Stimulated activated effector memory CD8-positive, alpha-beta T cell treated with anti-CD3 and anti-CD28 coated beads, Interleukin-12 subunit alpha, Interleukin-12 subunit beta, amount 100 ng/mL, for 72 hours (primary cell): ENCODE results near the gene ATP11B.
"Not testable (repeated sequence)": the region's sequence is repeated elsewhere in the genome, so short reads cannot be mapped to it uniquely, and the experiment has no call there.

Experiments used
- ATAC-seq: fragments of 150-1000 bp; cut with Tn5 transposase; 2 replicates; pipeline ENCODE4 v1.10.0; 2021
- DNase-seq, 2 donors: peaks; one replicate each; pipeline ENCODE4 v3.0.0; 2021 to 2022; ENCODE audit warnings: low spot score in 2 of 2
- H3K27ac Mint-ChIP-seq: one replicate; pipeline ENCODE4 v1.8.0; 2022; ENCODE audit warnings: mild to moderate bottlenecking, mixed read lengths
- H3K36me3 Mint-ChIP-seq: one replicate; pipeline ENCODE4 v1.8.0; 2022; ENCODE audit warnings: mild to moderate bottlenecking, mixed read lengths
- H3K4me1 Mint-ChIP-seq: one replicate; pipeline ENCODE4 v1.8.0; 2022; ENCODE audit warnings: mixed read lengths
- H3K4me3 Mint-ChIP-seq: one replicate; pipeline ENCODE4 v1.8.0; 2022; ENCODE audit warnings: mild to moderate bottlenecking, mixed read lengths
- H3K9me3 Mint-ChIP-seq: one replicate; pipeline ENCODE4 v1.8.0; 2022; ENCODE audit warnings: mixed read lengths

The ATP11B gene

GRCh38 chr3:182855076-182855475 lies 61.8 kb downstream of the ATP11B start:
- H3K27ac Mint-ChIP-seq, result no peak overlapping the region
- H3K9me3 Mint-ChIP-seq, result no peaks in the 10 kb centered on the region
- no peaks in the 10 kb centered on the region for H3K4me1 Mint-ChIP-seq
- no peak overlapping the region for H3K4me3 Mint-ChIP-seq
- no peak for DNase-seq
- no peak for ATAC-seq
- H3K36me3 Mint-ChIP-seq, result peaks cover 85% of the 10 kb centered on the region

- DNase-seq (no peak), ATAC-seq (no peak)
- Mint-ChIP-seq H3K27ac (peak overlapping the region; percentile 77), H3K4me3 (no peak overlapping the region), H3K4me1 (peaks cover 12% of the 10 kb centered on the region), H3K36me3 (peaks cover 99% of the 10 kb centered on the region), H3K9me3 (no peaks in the 10 kb centered on the region)
These were observed 68.0 kb downstream of the ATP11B start for GRCh38 chr3:182861348-182861747.

- Mint-ChIP-seq H3K4me1 (peaks cover 12% of the 10 kb centered on the region), H3K36me3 (peaks cover 98% of the 10 kb centered on the region), H3K9me3 (no peaks in the 10 kb centered on the region), H3K4me3 (no peak overlapping the region), H3K27ac (peak overlapping the region; percentile 77)
- no peak for DNase-seq
- ATAC-seq, result peak; percentile 50
These were observed 69.0 kb downstream of the ATP11B start for GRCh38 chr3:182862159-182862860.

GRCh38 chr3:182869059-182869458 lies 75.8 kb downstream of the ATP11B start:
- ATAC-seq, result no peak
- H3K4me3 Mint-ChIP-seq, result no peak overlapping the region
- no peak overlapping the region for H3K27ac Mint-ChIP-seq
- no peaks in the 10 kb centered on the region for H3K9me3 Mint-ChIP-seq
- DNase-seq, result no peak
- H3K36me3 Mint-ChIP-seq, result peaks cover 98% of the 10 kb centered on the region
- H3K4me1 Mint-ChIP-seq, result no peaks in the 10 kb centered on the region

GRCh38 chr3:182870917-182871316 lies 77.6 kb downstream of the ATP11B start:
- H3K4me3 Mint-ChIP-seq, DNase-seq, H3K27ac Mint-ChIP-seq, H3K4me1 Mint-ChIP-seq, H3K9me3 Mint-ChIP-seq, ATAC-seq: not testable (repeated sequence)
- H3K36me3 Mint-ChIP-seq, result peaks cover 98% of the 10 kb centered on the region

- H3K27ac Mint-ChIP-seq, result no peak overlapping the region
- no peaks in the 10 kb centered on the region for H3K9me3 Mint-ChIP-seq
- ATAC-seq, result peak; percentile 64
- peaks cover 94% of the 10 kb centered on the region for H3K36me3 Mint-ChIP-seq
- no peak for DNase-seq
- no peaks in the 10 kb centered on the region for H3K4me1 Mint-ChIP-seq
- H3K4me3 Mint-ChIP-seq, result no peak overlapping the region
These were observed 85.8 kb downstream of the ATP11B start for GRCh38 chr3:182879031-182879611.

- no peak for ATAC-seq
- DNase-seq, result no peak
- H3K27ac Mint-ChIP-seq, result no peak overlapping the region
These were observed 93.2 kb downstream of the ATP11B start for GRCh38 chr3:182886497-182886896.

GRCh38 chr3:182889948-182890629 lies 96.8 kb downstream of the ATP11B start:
- no peaks in the 10 kb centered on the region for H3K4me1 Mint-ChIP-seq
- no peaks in the 10 kb centered on the region for H3K9me3 Mint-ChIP-seq
- ATAC-seq (no peak), DNase-seq (no peak)
- H3K36me3 Mint-ChIP-seq, result peaks cover 85% of the 10 kb centered on the region
- no peak overlapping the region for H3K27ac Mint-ChIP-seq
- H3K4me3 Mint-ChIP-seq, result no peak overlapping the region

More at GRCh38 chr3:182886497-182886896, 93.2 kb downstream of the ATP11B start:
- Mint-ChIP-seq H3K36me3 (peaks cover 92% of the 10 kb centered on the region), H3K4me3 (no peak overlapping the region), H3K9me3 (no peaks in the 10 kb centered on the region), H3K4me1 (no peaks in the 10 kb centered on the region)

GRCh38 chr3:182891364-182891763 lies 98.1 kb downstream of the ATP11B start:
- H3K4me3 Mint-ChIP-seq, result no peak overlapping the region
- peaks cover 79% of the 10 kb centered on the region for H3K36me3 Mint-ChIP-seq
- DNase-seq, result no peak
- ATAC-seq, result no peak
- no peaks in the 10 kb centered on the region for H3K9me3 Mint-ChIP-seq
- H3K4me1 Mint-ChIP-seq, result no peaks in the 10 kb centered on the region
- no peak overlapping the region for H3K27ac Mint-ChIP-seq

- Mint-ChIP-seq H3K4me3 (no peak overlapping the region), H3K36me3 (peaks cover 79% of the 10 kb centered on the region), H3K4me1 (no peaks in the 10 kb centered on the region), H3K9me3 (no peaks in the 10 kb centered on the region), H3K27ac (no peak overlapping the region)
- ATAC-seq, result no peak
- no peak for DNase-seq
These were observed 98.9 kb downstream of the ATP11B start for GRCh38 chr3:182892226-182892625.

- ATAC-seq (no peak), DNase-seq (no peak)
- Mint-ChIP-seq H3K27ac (peak overlapping the region; percentile 65), H3K4me1 (no peaks in the 10 kb centered on the region), H3K4me3 (no peak overlapping the region), H3K9me3 (no peaks in the 10 kb centered on the region), H3K36me3 (peaks cover 81% of the 10 kb centered on the region)
These were observed 102.3 kb downstream of the ATP11B start for GRCh38 chr3:182895513-182896112.

GRCh38 chr3:182896553-182896952 lies 103.2 kb downstream of the ATP11B start:
- no peak for ATAC-seq
- peaks cover 81% of the 10 kb centered on the region for H3K36me3 Mint-ChIP-seq
- DNase-seq, result no peak
- no peaks in the 10 kb centered on the region for H3K9me3 Mint-ChIP-seq
- no peak overlapping the region for H3K27ac Mint-ChIP-seq
- H3K4me1 Mint-ChIP-seq, result no peaks in the 10 kb centered on the region
- H3K4me3 Mint-ChIP-seq, result no peak overlapping the region

- Mint-ChIP-seq H3K9me3 (no peaks in the 10 kb centered on the region), H3K27ac (peak overlapping the region; percentile 47), H3K4me3 (no peak overlapping the region), H3K36me3 (peaks cover 98% of the 10 kb centered on the region), H3K4me1 (no peaks in the 10 kb centered on the region)
- no peak for ATAC-seq
- DNase-seq, result no peak
These were observed 108.9 kb downstream of the ATP11B start for GRCh38 chr3:182902236-182902635.

- peaks cover 92% of the 10 kb centered on the region for H3K36me3 Mint-ChIP-seq
- peak overlapping the region; percentile 45 for H3K27ac Mint-ChIP-seq
- no peak for ATAC-seq
These were observed 110.9 kb downstream of the ATP11B start for GRCh38 chr3:182904164-182904563.

GRCh38 chr3:182905623-182906022 lies 112.3 kb downstream of the ATP11B start:
- Mint-ChIP-seq H3K4me1 (peaks cover 6% of the 10 kb centered on the region), H3K27ac (peak overlapping the region; percentile 7)
- ATAC-seq, result no peak

More at GRCh38 chr3:182904164-182904563, 110.9 kb downstream of the ATP11B start:
- H3K4me1 Mint-ChIP-seq, result no peaks in the 10 kb centered on the region
- DNase-seq, result no peak
- H3K9me3 Mint-ChIP-seq, result no peaks in the 10 kb centered on the region
- no peak overlapping the region for H3K4me3 Mint-ChIP-seq

More at GRCh38 chr3:182905623-182906022, 112.3 kb downstream of the ATP11B start:
- H3K36me3 Mint-ChIP-seq, result peaks cover 90% of the 10 kb centered on the region
- no peak for DNase-seq
- H3K9me3 Mint-ChIP-seq, result no peaks in the 10 kb centered on the region
- no peak overlapping the region for H3K4me3 Mint-ChIP-seq
